K562 (cell line): ENCODE results near the gene PLAGL1. TPM values are rescaled to one million over a fixed set of nuclear protein-coding genes. Genes with fewer than 3 reads are reported as not detected.
"Not testable (repeated sequence)": the region's sequence is repeated elsewhere in the genome, so short reads cannot be mapped to it uniquely, and the experiment has no call there.

ENCODE experiments used
- ATAC-seq: fragments of 200-7000 bp; cut with Tn5 transposase; 3 replicates; pipeline ENCODE4 v1.9.1; 2020; ENCODE audit warnings: moderate library complexity
- BruUV-seq: library from RNA; stranded (reverse); fragments of 400-500 nt; replicated peaks from 2 replicates; lab custom pipeline; 2021; lab: Mats Ljungman, UMichigan
- CTCF ChIA-PET: fragments of 300-600 bp; formaldehyde crosslinking; extraction: SDS; loops from one replicate; lab custom pipeline; 2021; ENCODE audit warnings: low intra/inter-chr PET ratio; lab: Yijun Ruan, JAX
- POLR2A ChIA-PET: fragments of 300-600, 350-650 bp; sonication (Branson Sonifier 250); formaldehyde crosslinking; extraction: SDS; loops from one replicate; lab custom pipeline; 2021; ENCODE audit warnings: antibody characterized with exemption, inconsistent platforms; lab: Yijun Ruan, JAX
- DNase-seq, 4 experiments: peaks; one replicate each; pipeline versions ENCODE4 v3.0.0 to v3.0.0-alpha.2; 2011 to 2018; ENCODE audit warnings: low spot score in 3 of 4, mixed read lengths in 3 of 4; ENCODE audit errors: extremely low read depth in 1 of 4
- FAIRE-seq: peaks from 2 replicates; lab custom pipeline; 2011; peaks lifted over from hg19 to GRCh38; lab: Jason Lieb, UNC
- H2AFZ ChIP-seq: 2 replicates; pipeline ENCODE4 v1.6.0; 2011; ENCODE audit warnings: low read depth, low read length, control low read depth, inconsistent platforms
- H3K27ac ChIP-seq: fragments of 200-600 bp; 3 replicates; pipeline ENCODE4 v1.8.0; 2011; ENCODE audit warnings: low read depth, mild to moderate bottlenecking, control low read depth, inconsistent platforms, low read length, moderate library complexity, mixed read lengths; ENCODE audit errors: extremely low read depth
- H3K27me3 ChIP-seq, 2 experiments: fragments of 300-600 bp in 1 of 2; 2 replicates in 1 of 2; 3 replicates in 1 of 2; pipeline versions ENCODE4 v1.6.0 to v1.8.0; 2011; ENCODE audit warnings: inconsistent platforms in 2 of 2, low read length in 2 of 2, mild to moderate bottlenecking in 1 of 2, mixed read lengths in 1 of 2, moderate library complexity in 1 of 2; ENCODE audit not compliant: control insufficient read depth in 2 of 2, insufficient read depth in 2 of 2
- H3K36me3 ChIP-seq: fragments of 300-600 bp; 3 replicates; pipeline ENCODE4 v1.8.0; 2011; ENCODE audit warnings: mild to moderate bottlenecking, low read length, inconsistent platforms; ENCODE audit not compliant: control insufficient read depth, insufficient read depth
- H3K4me1 ChIP-seq, 2 experiments: fragments of 200-600 bp in 1 of 2; replicated peaks in 1 of 2; 2 replicates in 1 of 2; 3 replicates in 1 of 2; pipeline versions ENCODE4 v1.5.1 to v1.8.0; 2011; ENCODE audit warnings: inconsistent platforms in 2 of 2, low read length in 2 of 2, mild to moderate bottlenecking in 1 of 2, mixed read lengths in 1 of 2, moderate library complexity in 1 of 2; ENCODE audit not compliant: control insufficient read depth in 2 of 2, insufficient read depth in 2 of 2
- H3K4me2 ChIP-seq: 2 replicates; pipeline ENCODE4 v1.6.1; 2011; ENCODE audit warnings: low read length, control low read depth, inconsistent platforms, mixed read lengths; ENCODE audit not compliant: insufficient read depth
- H3K4me3 ChIP-seq: fragments of 200-600 bp; sonication (generic), shearing (Covaris generic); 2 replicates; pipeline ENCODE4 v1.5.1; 2016; ENCODE audit warnings: control low read depth, inconsistent platforms
- H3K79me2 ChIP-seq: fragments of 200-600 bp; 3 replicates; pipeline ENCODE4 v1.8.0; 2011; ENCODE audit warnings: low read length, inconsistent platforms; ENCODE audit not compliant: control insufficient read depth, insufficient read depth
- H3K9ac ChIP-seq, 2 experiments: 2 replicates each; pipeline versions ENCODE4 v1.6.0 to v1.6.1; 2011; ENCODE audit warnings: low read depth in 2 of 2, low read length in 2 of 2, control low read depth in 1 of 2, inconsistent platforms in 1 of 2, mild to moderate bottlenecking in 1 of 2, mixed read lengths in 1 of 2; ENCODE audit not compliant: insufficient read depth in 1 of 2
- H3K9me1 ChIP-seq: one replicate; pipeline ENCODE4 v1.6.0; 2011; ENCODE audit warnings: inconsistent platforms, mild to moderate bottlenecking, low read length, moderate library complexity; ENCODE audit not compliant: control insufficient read depth, insufficient read depth
- H3K9me3 ChIP-seq: replicated peaks from 2 replicates; pipeline ENCODE4 v1.5.1; 2011; ENCODE audit warnings: low read depth, low read length, inconsistent platforms; ENCODE audit not compliant: control insufficient read depth, insufficient read depth
- H4K20me1 ChIP-seq: replicated peaks from 2 replicates; pipeline ENCODE4 v1.6.1; 2011; ENCODE audit warnings: low read length, inconsistent platforms, mixed read lengths; ENCODE audit not compliant: control insufficient read depth, insufficient read depth
- CC2D1A ChIP-seq: fragments of 450-650 bp; IDR thresholded peaks from 2 replicates; pipeline ENCODE4 v1.6.1; 2017; ENCODE audit warnings: mild to moderate bottlenecking
- CTCF ChIP-seq, 3 experiments: IDR thresholded peaks in 2 of 3; conservative IDR thresholded peaks in 1 of 3; 2 replicates each; pipeline ENCODE4 v1.5.1; 2011 to 2012; ENCODE audit warnings: low read length in 3 of 3, mild to moderate bottlenecking in 3 of 3, control low read depth in 2 of 3, improper control_type of control experiment in 1 of 3, inconsistent platforms in 1 of 3, low read depth in 1 of 3, mixed read lengths in 1 of 3, moderate library complexity in 1 of 3; ENCODE audit not compliant: insufficient read depth in 2 of 3
- ELK3 ChIP-seq: fragments of 450-650 bp; formaldehyde crosslinking; IDR thresholded peaks from 2 replicates; pipeline ENCODE4 v1.4.0; 2020; ENCODE audit warnings: mild to moderate bottlenecking
- FOXP4 ChIP-seq: sonication (generic); formaldehyde crosslinking; IDR thresholded peaks from 2 replicates; pipeline ENCODE4 v1.8.0; 2022; ENCODE audit warnings: mild to moderate bottlenecking, missing genetic modification reagents, borderline replicate concordance
- HMGXB4 ChIP-seq: sonication (generic); formaldehyde crosslinking; IDR thresholded peaks from 2 replicates; pipeline ENCODE4 v1.8.1; 2023; ENCODE audit warnings: mild to moderate bottlenecking, missing genetic modification reagents
- KLF1 ChIP-seq: fragments of 450-650 bp; IDR thresholded peaks from 2 replicates; pipeline ENCODE4 v1.6.1; 2016; ENCODE audit warnings: missing genetic modification characterization, missing compliant biosample characterization
- SAFB ChIP-seq: fragments of 200-400 bp; formaldehyde crosslinking; IDR thresholded peaks from 2 replicates; pipeline ENCODE4 v1.6.1; 2017; ENCODE audit warnings: low read depth, low read length, borderline replicate concordance
- SAFB2 ChIP-seq: fragments of 200-400 bp; formaldehyde crosslinking; IDR thresholded peaks from 2 replicates; pipeline ENCODE4 v1.6.1; 2018; ENCODE audit warnings: borderline replicate concordance, low read length, low read depth, moderate library complexity; ENCODE audit not compliant: severe bottlenecking
- ZEB2 ChIP-seq: fragments of 450-650 bp; IDR thresholded peaks from 2 replicates; pipeline ENCODE4 v1.6.1; 2016
- WGBS: fragments of 100-300 bp; shearing (Covaris generic); methylation state at CpG from one replicate; pipeline ENCODE4 v1.1.6; 2016; ENCODE audit warnings: low coverage, mixed read lengths; ENCODE audit not compliant: insufficient coverage; ENCODE audit errors: missing lambda C conversion rate; 5-methylcytosine and 5-hydroxymethylcytosine counted together
- in situ Hi-C: fragments of 300-500 bp; cut with MboI; formaldehyde crosslinking; loops from 4 replicates; pipeline ENCODE4 v1.15.0; 2018; ENCODE audit warnings: inconsistent platforms, mixed read lengths
- intact Hi-C: fragments of 100-400 bp; cut with micrococcal nuclease; formaldehyde crosslinking; loops from 2 replicates; pipeline ENCODE4 v1.14.2; 2022
- polyA plus RNA-seq, 8 experiments: library from polyadenylated mRNA; depleted of rRNA in 4 of 8; stranded (reverse) in 5 of 8; unstranded in 3 of 8; fragments of >200 nt; fragmentation: Nextera tagmentation in 2 of 8; fragmentation: Illumina TruSeq in 1 of 8; extraction: Ambion mirVana in 2 of 8; extraction: Trizol in 1 of 8; gene quantifications; 2 replicates each; pipeline versions ENCODE4 v1.2.1 to v1.2.3, GENCODE V29; 2011 to 2014; ENCODE audit warnings: inconsistent platforms in 1 of 8, missing spikeins in 1 of 8
- total RNA-seq, 7 experiments: library from RNA; depleted of rRNA in 6 of 7; stranded (reverse); fragments of >200 nt in 6 of 7; fragmentation: Illumina TruSeq in 2 of 7; extraction: Trizol in 2 of 7; gene quantifications; 2 replicates each; pipeline versions ENCODE4 v1.2.1 to v1.2.3, GENCODE V29; 2011 to 2021; ENCODE audit warnings: low replicate concordance in 1 of 7

Gene PLAGL1
- total and polyA plus RNA-seq, 9 of the 15 experiments (the other 6 are each of a cell fraction or from before 2014, with no cell fraction given): 4.9 to 29.6 (median 13.2) TPM

- no peak for TF ChIP-seq ELK3 (CRISPR knock-in tag)
- no peak for TF ChIP-seq KLF1 (tag)
- no peak for TF ChIP-seq CTCF (IDR thresholded peaks at IDR 0.05 in 2 of 3, conservative IDR thresholded peaks at IDR 0.05 in 1 of 3; ENCODE audit: insufficient read depth in 2 of 3, low read depth in 1 of 3, low read length in 3 of 3)
- no peak for TF ChIP-seq HMGXB4 (CRISPR knock-in tag)
- no peak for TF ChIP-seq CC2D1A
- no peak for TF ChIP-seq SAFB
- no peak for TF ChIP-seq SAFB2
- no peak for TF ChIP-seq ZEB2
- TF ChIP-seq FOXP4 (CRISPR knock-in tag): no peak
These were observed 39.6 kb upstream of the PLAGL1 start (continued) for GRCh38 chr6:144047688-144048087.

GRCh38 chr6:144046672-144047071 lies 38.6 kb upstream of the PLAGL1 start:
- H3K9me3 ChIP-seq, H3K36me3 ChIP-seq, H3K4me2 ChIP-seq, intact Hi-C loops, H3K79me2 ChIP-seq, H2AFZ ChIP-seq, in situ Hi-C loops, DNase-seq, ATAC-seq, H3K9ac ChIP-seq, H3K4me3 ChIP-seq, H3K27ac ChIP-seq, BruUV-seq, H3K9me1 ChIP-seq, H3K27me3 ChIP-seq, H3K4me1 ChIP-seq, FAIRE-seq, H4K20me1 ChIP-seq: not testable (repeated sequence)
- POLR2A ChIA-PET: interaction anchor here (0.6 to 1.2 kb wide), 3 partner anchors 9 to 630 kb away, joined by 3 read pairs; no protein-coding TSS in a partner anchor
- WGBS: 9% methylated on average over 8 of the region's 8 CpGs
- CTCF ChIA-PET: interaction anchor here (0.6 kb wide), 1 partner anchor 13 kb away, joined by 3 read pairs; no protein-coding TSS in a partner anchor
